ENCODE results near the gene SMPD2.

Gene SMPD2

DNA sequence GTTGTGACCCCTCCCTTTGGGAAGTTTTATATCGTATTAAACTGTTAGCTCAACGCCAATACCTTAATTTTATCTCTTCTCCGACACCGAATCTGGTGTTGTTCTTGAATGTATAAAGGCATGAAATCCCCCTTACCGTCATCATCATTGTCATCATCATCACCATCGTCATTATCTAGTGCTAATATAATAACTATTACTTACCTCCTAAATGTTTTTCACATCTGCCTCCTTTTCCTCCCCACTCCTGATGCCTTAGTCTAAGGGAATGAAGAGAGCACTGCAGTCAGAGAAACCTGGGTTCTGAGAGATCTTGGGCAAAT, 43.2 kb downstream of the SMPD2 start:
- in situ Hi-C loops (cut with MboI; ENCODE audit: low sequenced_read_pairs): no loop called here

DNA sequence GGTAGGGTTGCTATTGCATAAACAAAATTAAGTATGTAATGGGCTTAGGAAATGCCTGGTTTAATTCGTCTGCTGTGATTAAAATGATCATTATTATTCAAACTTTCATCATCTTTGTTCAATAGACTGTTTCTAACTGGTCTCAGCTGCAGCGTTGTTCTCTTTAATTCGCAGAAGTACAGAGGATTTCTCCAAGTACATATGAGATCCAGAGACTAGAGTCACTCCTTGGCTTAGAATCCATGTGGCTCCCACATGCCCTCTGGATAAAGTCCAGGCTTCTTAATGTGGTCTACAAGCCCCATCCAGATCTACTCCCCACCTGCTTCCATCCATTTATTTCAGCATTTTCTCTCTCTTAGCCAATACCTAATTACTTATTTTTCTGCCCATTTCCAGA, 43.6 kb downstream of the SMPD2 start:
- in situ Hi-C loops (cut with MboI; ENCODE audit: low sequenced_read_pairs): no loop called here

DNA sequence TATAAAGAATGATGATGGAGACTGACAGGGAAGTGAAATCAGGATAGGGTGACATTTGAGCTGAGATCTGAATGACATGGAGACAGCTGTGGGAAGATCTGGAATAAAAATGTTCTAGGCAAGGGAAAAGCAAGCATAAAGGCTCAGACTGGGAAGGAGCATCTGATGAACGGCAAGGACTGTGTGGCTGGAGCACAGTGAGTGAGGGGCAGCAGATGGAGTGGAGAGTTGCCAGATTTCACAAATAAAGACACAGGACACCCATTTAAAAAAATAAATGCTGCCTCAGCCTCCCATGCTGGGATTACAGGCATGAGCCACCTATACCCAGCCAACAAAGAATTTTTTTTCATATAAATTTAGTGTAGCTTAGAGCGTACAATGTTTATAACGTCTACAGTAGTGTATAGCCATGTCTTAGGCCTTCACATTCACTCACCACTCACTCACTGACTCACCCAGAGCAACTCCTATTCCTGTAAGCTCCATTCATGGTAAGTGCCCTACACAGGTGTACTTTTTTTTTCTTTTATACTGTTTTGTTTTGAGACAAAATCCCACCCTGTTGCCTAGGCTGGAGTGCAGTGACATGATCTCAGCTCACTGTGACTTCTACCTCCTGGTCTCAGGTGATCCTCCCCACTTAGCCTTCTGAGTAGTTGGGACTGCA, 44.9 kb downstream of the SMPD2 start:
- in situ Hi-C loops (cut with MboI; ENCODE audit: low sequenced_read_pairs): no loop called here

DNA sequence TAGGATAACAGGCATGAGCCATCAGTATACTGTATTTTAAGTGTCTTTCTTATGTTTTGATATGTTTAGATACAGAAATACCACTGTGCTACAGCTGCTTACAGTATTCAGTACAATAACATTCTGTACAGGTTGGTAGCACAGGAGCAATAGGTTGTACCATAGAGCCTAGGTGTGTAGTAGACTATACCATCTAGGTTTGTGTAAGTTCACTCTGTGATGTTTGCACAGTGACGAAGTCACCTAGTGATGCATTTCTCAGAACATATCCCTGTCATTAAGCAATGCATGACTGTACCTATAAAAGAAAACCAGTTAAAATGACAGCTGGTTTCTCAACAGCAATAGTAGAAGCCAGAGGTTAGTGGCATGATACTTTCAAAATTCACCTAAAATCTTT, 45.5 kb downstream of the SMPD2 start:
- in situ Hi-C loops (cut with MboI; ENCODE audit: low sequenced_read_pairs): no loop called here

DNA sequence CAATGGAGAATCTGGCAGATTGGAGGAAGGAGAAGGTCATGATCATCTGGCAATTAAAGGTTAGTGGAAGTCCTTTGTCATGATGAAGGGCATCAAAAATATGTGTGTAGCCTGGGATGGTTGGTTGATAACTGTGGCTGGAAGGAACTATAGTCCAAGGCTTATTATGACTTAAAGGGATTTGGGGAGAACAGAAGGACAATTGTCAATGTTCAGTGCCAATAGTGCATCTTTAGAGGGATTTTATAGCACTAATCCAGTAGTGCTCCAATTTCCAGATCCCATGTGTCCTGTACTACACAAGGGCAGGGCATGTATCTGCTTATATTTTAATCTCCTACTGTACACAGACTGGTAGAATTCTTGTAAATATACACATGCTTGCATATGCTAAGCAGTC, 47.5 kb downstream of the SMPD2 start:
- in situ Hi-C loops (cut with MboI; ENCODE audit: low sequenced_read_pairs): no loop called here

DNA sequence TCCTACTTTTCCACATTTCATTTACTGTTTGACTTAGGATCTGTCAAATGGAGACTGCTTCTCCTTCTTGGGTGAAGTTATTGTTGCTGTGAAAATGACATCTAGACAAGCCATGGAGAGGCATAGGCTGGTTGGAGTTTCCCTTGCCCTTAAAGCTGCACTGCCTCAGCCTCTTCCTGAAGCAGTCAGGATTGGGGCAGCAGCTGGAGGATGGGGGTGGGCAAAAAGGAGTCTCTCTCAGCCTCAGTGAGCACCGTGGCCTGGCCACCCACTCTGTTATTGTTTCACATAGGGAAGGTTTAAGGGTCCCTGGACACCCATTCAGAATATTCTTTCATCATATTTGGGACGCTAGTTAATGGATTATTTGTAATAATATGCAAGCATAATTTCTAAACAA, 50.2 kb downstream of the SMPD2 start:
- in situ Hi-C loops (cut with MboI; ENCODE audit: low sequenced_read_pairs): no loop called here

DNA sequence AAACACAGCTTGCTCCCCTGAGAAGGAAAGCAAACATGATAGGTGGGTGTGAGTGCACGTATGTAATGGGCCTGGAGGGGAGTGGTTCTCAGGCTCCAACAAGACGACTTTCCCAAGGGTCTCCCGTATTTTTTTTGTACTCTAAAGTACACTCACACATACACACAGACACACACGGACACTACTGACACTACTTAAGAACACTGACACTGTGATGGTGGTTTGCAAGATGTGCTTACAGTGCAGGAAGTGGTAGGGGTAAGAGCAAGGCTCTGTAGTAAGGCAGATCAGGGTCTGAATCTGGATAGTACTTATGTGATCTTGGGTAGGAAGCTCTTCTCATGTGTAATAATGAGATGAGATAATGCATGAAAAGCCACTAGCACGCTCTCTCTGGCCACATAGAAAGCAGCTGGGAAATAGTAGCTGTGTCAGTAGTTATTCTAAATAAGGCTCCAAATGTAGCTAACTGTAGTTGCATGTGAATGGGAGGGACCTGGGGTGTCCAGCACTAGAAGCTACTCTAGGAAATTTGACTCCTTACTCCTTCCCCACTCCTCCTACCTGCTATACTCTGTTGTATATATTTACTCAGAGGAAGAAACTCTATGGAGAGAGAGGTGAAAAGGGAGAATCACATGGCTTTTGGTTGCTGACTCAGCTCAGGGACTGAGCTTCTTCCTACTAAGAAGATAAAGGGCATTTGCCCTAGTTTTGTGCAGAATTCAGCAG, 50.8 kb downstream of the SMPD2 start:
- in situ Hi-C loops (cut with MboI; ENCODE audit: low sequenced_read_pairs): no loop called here
